DND-41 (cell line): ENCODE measurements around the gene COL26A1.
"Not testable (repeated sequence)": the region's sequence is repeated elsewhere in the genome, so short reads cannot be mapped to it uniquely, and the experiment has no call there.

ENCODE experiments used
- ATAC-seq: fragments of 200-7000 bp; cut with Tn5 transposase; 3 replicates; pipeline ENCODE4 v1.9.1; 2021; ENCODE audit warnings: low read depth; ENCODE audit not compliant: insufficient read depth
- DNase-seq: peaks from one replicate; pipeline ENCODE4 v3.0.0-alpha.2; 2020
- H2AFZ ChIP-seq: 2 replicates; pipeline ENCODE4 v1.6.0; 2012; ENCODE audit warnings: low read depth, low read length
- H3K27ac ChIP-seq: 2 replicates; pipeline ENCODE4 v1.5.1; 2012; ENCODE audit warnings: low read length, inconsistent platforms
- H3K27me3 ChIP-seq: fragments of 200-600 bp; sonication (generic); 2 replicates; pipeline ENCODE4 v1.6.0; 2012; ENCODE audit warnings: low read length, mild to moderate bottlenecking, inconsistent platforms; ENCODE audit not compliant: insufficient read depth, poor library complexity
- H3K36me3 ChIP-seq: 2 replicates; pipeline ENCODE4 v1.5.1; 2012; ENCODE audit warnings: low read length, inconsistent platforms; ENCODE audit not compliant: insufficient read depth
- H3K4me1 ChIP-seq: 2 replicates; pipeline ENCODE4 v1.5.1; 2012; ENCODE audit warnings: mild to moderate bottlenecking, low read length; ENCODE audit not compliant: insufficient read depth
- H3K4me2 ChIP-seq: 2 replicates; pipeline ENCODE4 v1.6.0; 2012; ENCODE audit warnings: mild to moderate bottlenecking, moderate library complexity, low read length, inconsistent platforms; ENCODE audit not compliant: insufficient read depth
- H3K4me3 ChIP-seq, 2 experiments: fragments of 200-600 bp in 1 of 2; shearing (Covaris generic) in 1 of 2; 2 replicates each; pipeline ENCODE4 v1.5.1; 2012 to 2016; ENCODE audit warnings: inconsistent platforms in 2 of 2, low read length in 2 of 2, mild to moderate bottlenecking in 2 of 2, low read depth in 1 of 2, moderate library complexity in 1 of 2
- H3K79me2 ChIP-seq: 2 replicates; pipeline ENCODE4 v1.6.0; 2012; ENCODE audit warnings: low read length, inconsistent platforms; ENCODE audit not compliant: insufficient read depth
- H3K9ac ChIP-seq: 2 replicates; pipeline ENCODE4 v1.6.0; 2012; ENCODE audit warnings: low read depth, mild to moderate bottlenecking, inconsistent platforms, low read length, moderate library complexity
- H3K9me3 ChIP-seq: 2 replicates; pipeline ENCODE4 v1.5.1; 2012; ENCODE audit warnings: low read length, moderate library complexity, mild to moderate bottlenecking, inconsistent platforms; ENCODE audit not compliant: insufficient read depth, severe bottlenecking
- H4K20me1 ChIP-seq: 2 replicates; pipeline ENCODE4 v1.6.0; 2012; ENCODE audit warnings: low read length; ENCODE audit not compliant: insufficient read depth
- CTCF ChIP-seq: IDR thresholded peaks from 2 replicates; pipeline ENCODE4 v1.5.1; 2012; ENCODE audit warnings: borderline replicate concordance, low read length, moderate library complexity, mild to moderate bottlenecking; ENCODE audit not compliant: poor library complexity, severe bottlenecking; ENCODE audit errors: extremely low read depth
- EZH2 ChIP-seq: IDR thresholded peaks from 3 replicates; pipeline ENCODE4 v1.6.1; 2012; ENCODE audit warnings: borderline replicate concordance, low read depth, mild to moderate bottlenecking, moderate library complexity, low read length, inconsistent platforms; ENCODE audit not compliant: severe bottlenecking

Gene COL26A1

GRCh38 chr7:101428093-101428866, 65.6 kb downstream of the COL26A1 start:
- TF ChIP-seq EZH2 (no peak), CTCF (no peak)
- Histone ChIP-seq H3K9ac (no peak overlapping the region), H3K4me2 (no peak overlapping the region), H3K27me3 (no peaks in the 10 kb centered on the region), H3K36me3 (no peaks in the 10 kb centered on the region), H3K4me3 (no peak overlapping the region), H3K79me2 (no peaks in the 10 kb centered on the region), H2AFZ (no peak overlapping the region), H3K4me1 (no peaks in the 10 kb centered on the region), H4K20me1 (no peaks in the 10 kb centered on the region), H3K27ac (no peak overlapping the region), H3K9me3 (no peaks in the 10 kb centered on the region)
- ATAC-seq, result no peak
- no peak for DNase-seq

GRCh38 chr7:101432316-101432715, 69.6 kb downstream of the COL26A1 start:
- H3K27me3 ChIP-seq, result no peaks in the 10 kb centered on the region
- no peak for DNase-seq
- H3K4me2 ChIP-seq, result no peak overlapping the region
- H3K27ac ChIP-seq, result no peak overlapping the region
- H3K36me3 ChIP-seq, result no peaks in the 10 kb centered on the region
- no peaks in the 10 kb centered on the region for H3K79me2 ChIP-seq
- no peaks in the 10 kb centered on the region for H4K20me1 ChIP-seq
- TF ChIP-seq CTCF (no peak), EZH2 (no peak)
- no peaks in the 10 kb centered on the region for H3K4me1 ChIP-seq
- no peak overlapping the region for H3K4me3 ChIP-seq
- no peak for ATAC-seq
- no peaks in the 10 kb centered on the region for H3K9me3 ChIP-seq
- no peak overlapping the region for H2AFZ ChIP-seq
- no peak overlapping the region for H3K9ac ChIP-seq

- H3K4me3 ChIP-seq, result no peak overlapping the region
- H4K20me1 ChIP-seq, result no peaks in the 10 kb centered on the region
- no peaks in the 10 kb centered on the region for H3K4me1 ChIP-seq
- no peak overlapping the region for H3K4me2 ChIP-seq
- H3K27ac ChIP-seq, result no peak overlapping the region
- no peak for DNase-seq
- H3K36me3 ChIP-seq, result no peaks in the 10 kb centered on the region
- H3K27me3 ChIP-seq, result no peaks in the 10 kb centered on the region
- H3K79me2 ChIP-seq, result no peaks in the 10 kb centered on the region
- no peak overlapping the region for H3K9ac ChIP-seq
- TF ChIP-seq EZH2 (no peak), CTCF (no peak)
- no peak overlapping the region for H2AFZ ChIP-seq
- ATAC-seq, result no peak
- H3K9me3 ChIP-seq, result no peaks in the 10 kb centered on the region
Measured at GRCh38 chr7:101433688-101434087, 71.0 kb downstream of the COL26A1 start.

GRCh38 chr7:101434155-101434554, 71.5 kb downstream of the COL26A1 start:
- H3K79me2 ChIP-seq, H3K9ac ChIP-seq, H3K4me3 ChIP-seq, H3K4me2 ChIP-seq, ATAC-seq, H3K9me3 ChIP-seq, H2AFZ ChIP-seq, H3K36me3 ChIP-seq, DNase-seq, H3K27ac ChIP-seq, H4K20me1 ChIP-seq, H3K4me1 ChIP-seq, H3K27me3 ChIP-seq: not testable (repeated sequence)
